NCI-H128 (cell line): ENCODE measurements around the gene NCF4.

Experiments
- DNase-seq: peaks from one replicate; lab custom pipeline; 2025; ENCODE audit not compliant: unreplicated experiment; lab: John Stamatoyannopoulos, UW

The NCF4 gene

GRCh38 chr22:36863979-36864378, 3.2 kb downstream of the NCF4 start:
- no peak for DNase-seq

- no peak for DNase-seq
Observed at GRCh38 chr22:36864454-36865215, 3.8 kb downstream of the NCF4 start.

GRCh38 chr22:36865346-36865745, 4.5 kb downstream of the NCF4 start:
- no peak for DNase-seq

GRCh38 chr22:36867695-36868094, 6.9 kb downstream of the NCF4 start:
- DNase-seq, result no peak

GRCh38 chr22:36868546-36869181, 7.9 kb downstream of the NCF4 start:
- no peak for DNase-seq

- DNase-seq, result no peak
Observed at GRCh38 chr22:36870250-36870649, 9.4 kb downstream of the NCF4 start.

GRCh38 chr22:36871669-36872081, 10.9 kb downstream of the NCF4 start:
- no peak for DNase-seq

- no peak for DNase-seq
Observed at GRCh38 chr22:36872084-36872483, 11.3 kb downstream of the NCF4 start.

- no peak for DNase-seq
Observed at GRCh38 chr22:36872866-36873498, 12.2 kb downstream of the NCF4 start.

GRCh38 chr22:36873614-36874308, 13.0 kb downstream of the NCF4 start:
- DNase-seq, result no peak

- no peak for DNase-seq
Observed at GRCh38 chr22:36874309-36874696, 13.5 kb downstream of the NCF4 start.

GRCh38 chr22:36874736-36875135, 13.9 kb downstream of the NCF4 start:
- no peak for DNase-seq

- no peak for DNase-seq
Observed at GRCh38 chr22:36875741-36876140, 14.9 kb downstream of the NCF4 start.

- no peak for DNase-seq
Observed at GRCh38 chr22:36879775-36880174, 19.0 kb downstream of the NCF4 start.

GRCh38 chr22:36881504-36882245, 20.9 kb downstream of the NCF4 start:
- DNase-seq, result no peak

GRCh38 chr22:36884349-36885158, 23.7 kb downstream of the NCF4 start:
- DNase-seq, result no peak

- no peak for DNase-seq
Observed at GRCh38 chr22:36885474-36885873, 24.7 kb downstream of the NCF4 start.

GRCh38 chr22:36886016-36886415, 25.2 kb downstream of the NCF4 start:
- DNase-seq, result no peak

- DNase-seq, result no peak
Observed at GRCh38 chr22:36887162-36887561, 26.4 kb downstream of the NCF4 start.

- DNase-seq, result no peak
Observed at GRCh38 chr22:36891646-36892045, 30.8 kb downstream of the NCF4 start.
